Spinal cord (tissue), 10 donors: ENCODE results near the gene HOXB6. TPM values are rescaled to one million over a fixed set of nuclear protein-coding genes. Genes with fewer than 3 reads are reported as not detected.

Experiments
- DNase-seq, 6 donors: peaks; one replicate each; pipeline versions ENCODE4 v3.0.0 to v3.0.0-alpha.2; 2013 to 2015; ENCODE audit warnings: low spot score in 6 of 6, low read depth in 4 of 6
- H3K27ac ChIP-seq: one replicate; pipeline ENCODE4 v1.5.1; 2013; ENCODE audit warnings: low read depth, low read length, control low read depth
- H3K27me3 ChIP-seq: one replicate; pipeline ENCODE4 v1.6.1; 2013; ENCODE audit warnings: low read length; ENCODE audit not compliant: control insufficient read depth, insufficient read depth
- H3K36me3 ChIP-seq: one replicate; pipeline ENCODE4 v1.6.1; 2013; ENCODE audit warnings: low read length; ENCODE audit not compliant: control insufficient read depth, insufficient read depth
- H3K4me1 ChIP-seq: one replicate; pipeline ENCODE4 v1.6.1; 2013; ENCODE audit warnings: low read length; ENCODE audit not compliant: control insufficient read depth, insufficient read depth
- H3K4me3 ChIP-seq: one replicate; pipeline ENCODE4 v1.5.1; 2013; ENCODE audit warnings: low read depth, low read length, control low read depth
- H3K9me3 ChIP-seq: one replicate; pipeline ENCODE4 v1.6.1; 2013; ENCODE audit warnings: low read length; ENCODE audit not compliant: control insufficient read depth, insufficient read depth
- WGBS: methylation state at CpG from one replicate; pipeline ENCODE4 v1.1.5; 2013; ENCODE audit warnings: missing lambda C conversion rate; ENCODE audit not compliant: insufficient coverage; 5-methylcytosine and 5-hydroxymethylcytosine counted together
- polyA plus RNA-seq, 2 donors: library from polyadenylated mRNA; unstranded; fragments of 120-200 nt; gene quantifications; one replicate each; pipeline ENCODE4 v1.2.1, GENCODE V29; 2013; ENCODE audit not compliant: insufficient read length in 2 of 2
- total RNA-seq, 2 donors: library from RNA; depleted of rRNA in 1 of 2; stranded (reverse); fragments of 120-200 nt in 1 of 2; fragments of >200 nt in 1 of 2; gene quantifications; one replicate each; pipeline versions ENCODE4 v1.2.3 to v1.2.4, GENCODE V29; 2013 to 2014
- donor health status: healthy.

Gene HOXB6
- total and polyA plus RNA-seq, 4 donors: 20.2 to 142 (median 86.5) TPM

DNA sequence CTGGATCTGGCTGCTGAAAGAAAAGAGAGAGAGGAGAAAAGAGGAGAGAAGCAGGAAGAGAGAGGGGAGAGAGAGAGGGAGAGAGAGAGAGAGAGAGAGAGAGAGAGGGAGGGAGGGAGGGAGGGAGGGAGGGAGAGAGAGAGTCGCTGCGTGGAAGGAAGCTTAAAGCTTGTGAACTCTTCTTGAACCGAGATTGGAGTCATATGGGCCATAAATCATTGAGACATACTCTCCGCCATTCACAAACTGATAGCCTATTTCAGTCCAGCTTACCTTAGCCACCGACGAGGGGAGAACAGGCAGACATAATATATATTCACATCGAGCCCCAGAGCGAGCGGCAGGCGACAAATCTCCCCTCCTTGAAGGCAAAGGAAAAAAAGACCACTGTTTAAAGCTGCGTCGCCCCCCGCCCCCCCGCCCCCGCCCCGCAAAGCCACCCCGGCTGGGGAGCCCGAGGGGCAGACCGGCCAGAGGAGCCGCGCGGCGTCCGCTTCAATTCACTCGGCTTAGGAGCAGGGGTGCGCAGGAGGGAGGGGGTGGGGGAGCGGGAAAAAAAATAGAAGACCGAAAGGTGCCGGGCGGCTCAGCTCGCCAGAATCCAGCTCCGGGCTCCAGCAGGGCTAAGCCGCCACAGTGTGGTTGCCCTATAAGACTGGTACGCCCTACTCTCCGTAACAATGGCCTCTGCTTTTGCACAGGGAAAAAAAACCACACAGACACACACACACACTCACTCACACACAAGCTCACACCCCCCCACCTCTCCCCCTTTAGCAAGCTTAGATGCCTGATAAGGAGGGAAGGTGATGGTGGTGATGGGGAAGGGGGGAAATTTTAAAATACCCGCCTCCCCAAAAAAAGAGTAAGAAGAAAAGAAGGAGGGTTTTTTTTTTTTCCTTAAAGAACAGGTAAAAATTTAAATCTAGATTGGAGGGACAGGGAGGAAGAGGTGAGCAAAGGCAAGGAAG, 49.2 kb downstream of the HOXB6 start:
- Histone ChIP-seq H3K4me1 (peaks cover 77% of the 10 kb centered on the region), H3K4me3 (peak overlapping the region; percentile 55)
- under 1% methylated on average over 23 of the region's 36 CpGs for WGBS

DNA sequence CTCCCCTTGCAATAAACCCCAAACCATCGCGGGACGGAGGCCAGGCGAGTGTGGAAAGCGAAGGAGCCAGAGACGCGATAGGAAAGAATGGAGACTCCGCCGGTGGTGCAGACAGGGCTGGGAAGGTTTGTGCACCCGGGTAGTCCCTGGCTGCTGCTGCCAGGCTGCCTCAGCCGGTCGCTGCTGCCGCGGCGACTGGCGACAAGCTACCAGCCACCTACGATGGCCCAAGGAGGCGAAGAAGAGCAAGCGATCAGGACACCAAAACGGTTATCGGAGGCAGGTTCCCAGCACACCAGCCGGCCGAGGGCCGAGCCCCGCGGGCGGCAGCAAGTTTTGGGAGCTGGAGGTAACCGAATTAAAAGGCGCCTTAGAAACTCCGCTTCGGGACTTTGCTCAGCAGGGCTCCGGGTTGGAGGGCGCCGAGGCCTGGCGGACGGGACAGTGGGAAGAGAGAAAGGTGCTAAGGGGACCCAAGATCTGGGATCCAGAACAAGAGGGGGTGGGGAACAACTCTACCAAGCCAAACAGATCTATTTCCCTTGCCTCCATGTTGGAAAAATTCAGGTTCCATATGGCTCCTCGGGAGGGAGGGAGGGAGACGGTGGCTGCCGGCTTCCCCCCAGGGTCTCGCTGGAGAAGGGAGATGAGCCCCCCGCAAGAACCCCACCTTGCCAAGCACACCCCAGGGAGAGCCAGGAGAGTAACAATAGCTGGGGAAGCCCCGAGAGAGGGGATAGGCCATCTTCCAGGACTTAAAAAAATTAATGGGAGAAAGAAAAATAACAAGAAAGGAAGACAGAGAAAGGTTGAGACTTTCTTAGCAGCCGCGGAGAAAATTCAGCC, 50.2 kb downstream of the HOXB6 start:
- 10% methylated on average over 33 of the region's 44 CpGs for WGBS
- Histone ChIP-seq H3K9me3 (no peaks in the 10 kb centered on the region), H3K4me1 (peaks cover 77% of the 10 kb centered on the region), H3K36me3 (peaks cover 45% of the 10 kb centered on the region), H3K27me3 (no peaks in the 10 kb centered on the region), H3K4me3 (peak overlapping the region; percentile 55), H3K27ac (peak overlapping the region; percentile 99)
- DNase-seq: peak; percentile 26 to 87 (median 42)

More for the DNA sequence above, 49.2 kb downstream of the HOXB6 start:
- no peaks in the 10 kb centered on the region for H3K27me3 ChIP-seq
- peak in 5 of 6 donors; percentile 82 to 98 (median 85) for DNase-seq
- peaks cover 42% of the 10 kb centered on the region for H3K36me3 ChIP-seq
- no peaks in the 10 kb centered on the region for H3K9me3 ChIP-seq
- peak overlapping the region; percentile 99 for H3K27ac ChIP-seq

DNA sequence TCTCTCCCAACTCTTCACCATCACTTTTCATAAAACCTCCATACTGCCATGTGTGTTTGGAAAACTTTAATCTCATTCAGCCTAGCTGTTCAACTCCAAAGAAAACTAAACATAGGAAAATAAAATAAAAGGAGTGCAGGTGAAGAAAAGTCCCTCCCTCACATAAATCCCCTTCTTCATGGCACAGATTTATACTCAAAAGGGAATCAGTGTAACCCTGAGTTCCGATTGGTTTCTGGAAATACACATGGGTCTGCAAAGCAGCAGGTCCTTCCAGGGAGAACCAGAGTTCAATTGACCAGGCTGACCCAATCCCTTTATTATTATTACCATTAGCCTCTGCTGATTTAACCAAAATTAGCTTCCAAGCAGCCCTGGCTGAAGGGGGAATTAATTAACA, 51.0 kb downstream of the HOXB6 start:
- peak overlapping the region; percentile 55 for H3K4me3 ChIP-seq
- WGBS: 0% methylated on average over 1 of the region's 1 CpG
- H3K27me3 ChIP-seq: no peaks in the 10 kb centered on the region
- no peaks in the 10 kb centered on the region for H3K9me3 ChIP-seq
- peaks cover 73% of the 10 kb centered on the region for H3K4me1 ChIP-seq
- peak; percentile 19 to 86 (median 29) for DNase-seq
- H3K36me3 ChIP-seq: peaks cover 43% of the 10 kb centered on the region
- H3K27ac ChIP-seq: peak overlapping the region; percentile 99

DNA sequence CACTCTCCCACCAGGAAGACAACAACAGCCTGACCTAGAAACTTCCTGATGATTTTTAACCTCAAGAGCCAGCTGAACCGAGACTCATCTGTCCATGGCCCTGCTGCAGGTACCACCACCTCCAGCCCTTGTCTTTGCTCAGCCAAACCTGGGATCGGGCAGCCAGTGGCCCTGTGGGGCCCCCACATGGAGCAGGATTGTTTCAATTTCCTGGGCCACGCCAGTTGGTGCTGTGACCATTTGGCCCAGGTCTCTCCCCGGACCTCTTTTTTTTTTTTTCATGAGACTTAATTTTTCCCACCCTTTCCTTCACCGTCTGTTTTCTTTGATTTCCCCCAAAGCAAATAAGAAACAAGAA, 51.6 kb downstream of the HOXB6 start:
- no peak for DNase-seq
- peak overlapping the region; percentile 99 for H3K27ac ChIP-seq

DNA sequence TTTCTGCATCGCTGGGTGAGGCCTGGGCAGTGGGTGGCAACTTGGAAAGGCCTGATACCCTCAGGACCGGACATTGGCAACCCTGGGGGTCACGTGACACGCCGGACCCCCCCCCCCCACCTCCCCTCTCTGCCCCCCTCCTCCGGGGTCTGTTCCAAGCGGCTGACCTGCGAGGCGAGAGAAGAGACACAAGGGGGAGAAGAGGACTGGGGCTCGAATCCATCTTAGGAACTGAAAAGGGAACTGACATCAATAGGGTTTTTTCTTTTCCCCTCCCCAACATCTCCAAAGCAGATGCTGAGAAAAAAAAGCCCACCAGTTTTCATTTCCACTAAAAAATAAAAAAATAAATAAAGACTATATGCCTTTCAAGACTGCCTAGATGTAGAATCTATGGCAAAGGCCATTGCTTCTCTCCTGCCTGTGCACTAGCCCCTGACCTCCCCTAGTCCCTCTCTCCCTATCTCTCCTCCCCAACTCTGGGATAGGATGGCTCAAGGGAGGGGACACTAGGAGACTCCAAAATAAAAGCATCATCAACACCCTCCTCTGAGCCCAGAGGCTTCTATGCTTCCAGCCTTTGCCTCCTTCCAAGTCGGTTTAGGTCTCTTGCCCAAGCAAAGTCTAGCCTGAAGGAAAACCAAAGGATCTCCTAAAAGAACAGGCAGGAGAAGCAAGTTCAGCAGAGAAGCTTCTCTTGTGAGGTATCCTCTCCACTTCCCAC, 52.2 kb downstream of the HOXB6 start:
- no peaks in the 10 kb centered on the region for H3K27me3 ChIP-seq
- peak; percentile 58 to 91 (median 69) for DNase-seq
- H3K4me3 ChIP-seq: peak overlapping the region; percentile 55
- H3K36me3 ChIP-seq: peaks cover 34% of the 10 kb centered on the region
- H3K9me3 ChIP-seq: no peaks in the 10 kb centered on the region
- 6% methylated on average over 2 of the region's 11 CpGs for WGBS
- peaks cover 72% of the 10 kb centered on the region for H3K4me1 ChIP-seq
- H3K27ac ChIP-seq: peak overlapping the region; percentile 99

More for the DNA sequence above, 51.6 kb downstream of the HOXB6 start:
- H3K27me3 ChIP-seq: no peaks in the 10 kb centered on the region
- H3K4me1 ChIP-seq: peaks cover 72% of the 10 kb centered on the region
- peaks cover 37% of the 10 kb centered on the region for H3K36me3 ChIP-seq
- 10% methylated on average over 3 of the region's 5 CpGs for WGBS
- no peaks in the 10 kb centered on the region for H3K9me3 ChIP-seq
- peak overlapping the region; percentile 55 for H3K4me3 ChIP-seq

DNA sequence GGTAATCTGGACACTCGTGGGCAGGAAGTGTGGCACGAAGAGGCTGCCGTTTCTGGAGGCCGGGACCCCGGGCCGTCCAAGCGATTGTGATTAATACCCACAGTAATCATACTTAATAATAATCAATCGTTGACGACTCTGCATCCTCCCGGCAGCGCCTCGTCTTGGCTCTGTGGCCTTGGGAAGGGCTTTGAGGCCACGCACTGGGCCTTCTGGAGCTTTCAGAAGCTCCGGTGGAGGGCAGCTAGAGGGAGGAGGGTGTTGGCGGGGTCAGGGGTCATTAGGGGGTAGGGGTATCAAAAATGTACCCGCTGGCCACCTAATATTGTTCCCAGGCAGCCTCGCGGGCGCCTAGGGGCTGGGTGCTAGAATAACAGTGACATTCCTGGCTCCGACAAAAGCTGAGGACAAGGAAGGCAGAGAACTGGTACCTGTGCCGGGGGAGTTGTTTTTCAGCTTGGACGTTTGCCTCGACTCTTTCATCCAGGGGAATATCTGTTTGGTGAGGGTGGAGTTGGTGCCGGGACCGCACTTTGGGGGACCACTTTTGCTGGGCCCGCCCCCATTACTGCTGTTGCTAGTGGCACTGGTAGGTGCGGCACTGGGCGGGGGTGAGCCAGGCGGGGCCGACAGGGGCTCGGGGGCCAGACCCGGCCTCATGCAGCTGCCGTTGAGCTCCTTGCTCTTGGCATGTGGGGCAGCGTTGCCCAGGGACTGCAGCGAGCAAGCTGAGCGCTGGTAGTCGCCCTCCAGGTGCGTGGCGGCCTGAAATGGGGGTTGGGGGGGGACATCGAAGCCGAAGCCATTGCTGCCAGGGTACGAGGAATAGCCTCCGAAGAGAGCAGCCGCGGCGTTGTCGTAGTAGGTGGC, 53.0 kb downstream of the HOXB6 start:
- Histone ChIP-seq H3K36me3 (peaks cover 34% of the 10 kb centered on the region), H3K27ac (peak overlapping the region; percentile 99), H3K27me3 (no peaks in the 10 kb centered on the region), H3K4me3 (peak overlapping the region; percentile 20), H3K4me1 (peaks cover 70% of the 10 kb centered on the region), H3K9me3 (no peaks in the 10 kb centered on the region)
- WGBS: 10% methylated on average over 40 of the region's 47 CpGs
- DNase-seq: peak; percentile 15 to 77 (median 30)

DNA sequence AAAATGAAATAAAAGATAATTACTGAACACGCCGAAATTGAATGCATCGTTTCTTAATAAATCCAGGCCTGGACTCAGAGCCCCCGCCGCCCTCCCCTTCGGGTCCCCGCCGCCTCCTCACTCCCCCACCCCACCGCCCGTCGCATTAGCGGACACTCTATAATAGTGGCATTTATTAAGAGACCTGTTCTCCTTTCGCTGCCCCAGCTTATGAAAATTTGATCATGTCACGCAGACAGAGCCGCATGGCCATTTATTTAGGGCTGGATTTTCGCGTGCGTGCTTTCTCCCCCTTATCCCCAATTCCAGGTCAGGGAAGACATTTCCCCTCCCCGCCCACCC, 53.6 kb downstream of the HOXB6 start:
- 20% methylated on average over 6 of the region's 19 CpGs for WGBS
- Histone ChIP-seq H3K27ac (peak overlapping the region; percentile 99), H3K4me3 (peak overlapping the region; percentile 12), H3K36me3 (peaks cover 34% of the 10 kb centered on the region), H3K4me1 (peaks cover 75% of the 10 kb centered on the region), H3K27me3 (no peaks in the 10 kb centered on the region), H3K9me3 (no peaks in the 10 kb centered on the region)
- DNase-seq: peak; percentile 13 to 91 (median 31)

DNA sequence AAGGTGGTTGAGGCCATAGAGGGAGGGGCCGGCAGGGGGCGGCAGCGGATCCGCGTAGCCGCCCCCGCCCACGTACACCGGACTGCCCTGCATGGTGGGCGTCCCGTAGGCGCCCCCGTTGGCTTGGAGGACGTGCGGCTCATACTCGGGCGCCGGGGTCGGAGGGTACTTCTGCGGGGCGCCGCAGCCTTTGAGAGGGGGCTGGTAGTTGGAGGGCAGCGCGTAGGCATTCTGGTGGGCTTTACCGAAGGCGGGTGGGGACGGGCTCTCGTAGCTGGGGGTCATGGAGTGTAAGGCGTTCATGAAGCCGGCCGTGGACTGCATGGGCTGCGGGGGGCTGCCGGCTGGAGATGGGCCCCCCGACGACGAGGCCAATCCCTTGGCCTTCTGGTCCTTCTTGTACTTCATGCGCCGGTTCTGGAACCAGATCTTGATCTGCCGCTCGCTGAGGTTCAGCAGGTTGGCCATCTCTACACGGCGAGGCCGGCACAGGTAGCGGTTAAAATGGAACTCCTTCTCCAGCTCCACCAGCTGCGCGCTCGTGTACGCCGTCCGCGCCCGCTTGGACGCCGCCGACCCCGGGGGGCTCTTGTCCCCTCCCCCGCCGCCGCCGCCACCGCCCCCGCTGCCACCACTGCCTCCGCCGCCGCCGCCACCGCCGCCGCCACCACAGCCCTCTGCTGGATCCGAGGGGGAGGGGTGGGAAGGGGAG, 54.1 kb downstream of the HOXB6 start:
- no peaks in the 10 kb centered on the region for H3K9me3 ChIP-seq
- H3K4me1 ChIP-seq: peaks cover 72% of the 10 kb centered on the region
- 9% methylated on average over 57 of the region's 70 CpGs for WGBS
- H3K27ac ChIP-seq: peak overlapping the region; percentile 99
- H3K36me3 ChIP-seq: peaks cover 32% of the 10 kb centered on the region
- peak overlapping the region; percentile 27 for H3K4me3 ChIP-seq
- no peaks in the 10 kb centered on the region for H3K27me3 ChIP-seq
- DNase-seq: peak in 3 of 6 donors; percentile 6 to 41 (median 18)
